H7 (cell line): ENCODE results near the gene MAFB. TPM values are rescaled to one million over a fixed set of nuclear protein-coding genes. Genes with fewer than 3 reads are reported as not detected.

Experiments used
- DNase-seq: peaks from one replicate; pipeline ENCODE4 v3.0.0; 2012
- H3K27me3 ChIP-seq: 2 replicates; pipeline ENCODE4 v1.6.0; 2011; ENCODE audit warnings: mild to moderate bottlenecking, low read length; ENCODE audit not compliant: control insufficient read depth, insufficient read depth
- H3K36me3 ChIP-seq: replicated peaks from 2 replicates; pipeline ENCODE4 v1.5.1; 2011; ENCODE audit warnings: low read length; ENCODE audit not compliant: control insufficient read depth, insufficient read depth
- H3K4me3 ChIP-seq: 2 replicates; pipeline ENCODE4 v1.5.1; 2011; ENCODE audit warnings: low read depth, mild to moderate bottlenecking, control low read depth, low read length, moderate library complexity; ENCODE audit not compliant: insufficient read depth
- total RNA-seq: library from RNA; depleted of rRNA; stranded (reverse); fragments of >200 nt; shearing (Covaris generic); gene quantifications from 2 replicates; pipeline ENCODE4 v1.2.3, GENCODE V29; 2014

Gene MAFB
- total RNA-seq, 1 experiment from 2014 or later: 2.4 TPM

DNA sequence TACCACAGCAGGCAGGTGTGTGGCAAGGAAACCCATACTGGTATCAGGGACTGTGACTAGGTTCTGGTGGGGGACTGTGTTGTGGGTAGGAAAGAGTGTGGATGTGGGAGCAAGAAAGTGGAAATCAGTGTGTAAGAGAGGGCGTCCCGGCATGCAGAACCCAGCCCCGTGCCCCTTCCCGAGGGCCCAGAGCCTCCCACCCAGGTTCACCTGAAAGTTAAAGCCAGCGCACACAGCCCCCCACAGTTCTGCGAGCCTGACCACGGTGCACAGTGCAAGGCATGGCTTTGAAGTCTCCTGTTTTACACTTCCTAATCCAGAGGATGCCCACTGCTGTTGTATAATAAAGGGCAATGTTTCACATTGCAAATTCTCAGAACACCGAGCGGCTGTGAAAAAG is 22.7 kb downstream of the MAFB start:
- no peak overlapping the region for H3K4me3 ChIP-seq
- H3K36me3 ChIP-seq: no peaks in the 10 kb centered on the region
- no peak for DNase-seq
- no peaks in the 10 kb centered on the region; the same call in 1 of the 2 replicates for H3K27me3 ChIP-seq

DNA sequence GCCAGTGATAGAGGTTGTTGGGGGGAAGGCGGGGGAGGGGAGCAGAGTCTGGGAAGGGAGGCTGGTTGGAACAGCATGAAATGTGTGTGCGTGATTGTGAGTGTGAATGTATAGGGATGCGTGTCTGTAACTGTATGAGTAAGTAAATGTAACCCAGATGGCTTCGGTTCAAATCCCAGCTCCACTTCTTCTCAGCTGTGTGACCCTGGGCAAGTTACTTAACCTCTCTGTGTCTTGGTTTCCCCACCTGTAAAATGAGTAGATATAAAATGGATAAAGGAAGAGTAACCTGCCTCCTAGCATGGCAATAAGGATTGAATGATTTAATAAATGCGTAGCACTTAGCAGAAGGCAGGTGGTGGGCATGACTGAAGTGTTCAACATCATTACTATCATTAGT is 24.1 kb downstream of the MAFB start:
- Histone ChIP-seq H3K27me3 (no peaks in the 10 kb centered on the region; the same call in 1 of the 2 replicates), H3K4me3 (no peak overlapping the region)
- no peak for DNase-seq

DNA sequence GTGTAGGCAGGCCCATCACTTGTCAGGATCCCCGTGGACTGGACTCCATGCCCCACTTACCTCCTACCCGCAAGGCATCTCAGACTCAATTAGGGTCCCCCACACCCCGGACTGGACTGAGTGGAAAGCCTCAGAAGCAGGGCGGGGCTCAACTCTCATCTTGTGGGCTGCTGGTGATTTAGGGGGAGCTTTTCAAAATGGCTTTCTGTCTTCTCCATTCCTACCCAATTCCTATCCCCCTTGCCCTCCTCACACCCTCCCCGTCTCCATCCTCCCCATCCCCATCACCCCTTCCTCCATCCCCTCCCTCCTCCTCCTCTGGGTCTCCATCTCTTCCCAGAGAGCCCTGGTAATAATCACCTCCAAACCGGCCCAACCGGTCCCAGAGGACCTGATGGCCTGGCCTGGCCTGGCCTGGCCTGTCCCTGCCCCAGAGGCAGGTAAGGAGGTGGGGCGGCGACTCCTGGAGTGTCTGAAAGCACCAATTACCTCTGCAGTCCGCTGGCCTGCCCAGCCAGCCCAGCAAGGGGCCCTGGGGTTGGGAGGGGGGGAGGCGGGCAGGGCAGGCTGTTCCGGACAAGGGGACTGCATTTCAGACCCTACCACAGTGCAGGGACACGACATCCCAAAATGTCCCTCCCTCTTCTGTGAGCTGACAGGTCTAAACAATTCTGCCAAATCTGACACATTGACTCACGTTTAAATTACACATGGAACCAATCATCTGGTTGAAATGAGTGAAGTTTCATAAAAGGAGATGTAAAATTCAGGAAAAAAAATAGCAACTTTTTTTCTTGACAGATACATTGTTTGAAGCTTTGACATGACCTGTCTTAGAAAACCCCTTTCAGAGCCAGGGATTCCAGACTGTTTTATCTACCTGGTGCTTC is 24.8 kb downstream of the MAFB start:
- Histone ChIP-seq H3K36me3 (no peaks in the 10 kb centered on the region), H3K4me3 (no peak overlapping the region), H3K27me3 (no peaks in the 10 kb centered on the region; the same call in 1 of the 2 replicates)
- DNase-seq: peak; percentile 83

More for the DNA sequence above, 24.1 kb downstream of the MAFB start:
- H3K36me3 ChIP-seq: no peaks in the 10 kb centered on the region

DNA sequence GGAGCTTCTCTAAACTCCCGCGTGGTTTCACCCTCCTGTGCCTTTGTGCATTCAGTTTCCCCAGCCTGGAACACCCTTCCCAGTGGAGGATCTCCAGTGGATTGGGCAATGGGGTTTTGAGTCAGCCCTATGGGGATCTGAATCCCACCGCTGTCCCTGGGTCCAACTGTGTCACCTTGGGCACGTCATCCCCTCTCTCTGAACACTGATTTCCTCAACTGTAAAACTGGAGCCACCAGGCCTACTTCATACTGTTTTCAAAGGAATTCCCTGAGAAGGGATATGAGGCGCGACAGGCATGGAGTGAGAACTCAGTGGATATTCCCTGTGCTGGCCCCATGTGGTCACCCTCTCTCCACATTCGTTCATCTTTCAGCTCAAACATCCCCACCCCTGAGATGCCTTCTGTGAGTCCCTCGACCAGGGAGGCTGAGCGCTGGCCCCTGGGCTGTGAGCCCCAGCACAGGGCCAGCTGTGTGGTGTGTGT is 25.7 kb downstream of the MAFB start:
- DNase-seq: no peak
- H3K4me3 ChIP-seq: no peak overlapping the region
- H3K27me3 ChIP-seq: no peaks in the 10 kb centered on the region; the same call in 1 of the 2 replicates
- no peaks in the 10 kb centered on the region for H3K36me3 ChIP-seq

DNA sequence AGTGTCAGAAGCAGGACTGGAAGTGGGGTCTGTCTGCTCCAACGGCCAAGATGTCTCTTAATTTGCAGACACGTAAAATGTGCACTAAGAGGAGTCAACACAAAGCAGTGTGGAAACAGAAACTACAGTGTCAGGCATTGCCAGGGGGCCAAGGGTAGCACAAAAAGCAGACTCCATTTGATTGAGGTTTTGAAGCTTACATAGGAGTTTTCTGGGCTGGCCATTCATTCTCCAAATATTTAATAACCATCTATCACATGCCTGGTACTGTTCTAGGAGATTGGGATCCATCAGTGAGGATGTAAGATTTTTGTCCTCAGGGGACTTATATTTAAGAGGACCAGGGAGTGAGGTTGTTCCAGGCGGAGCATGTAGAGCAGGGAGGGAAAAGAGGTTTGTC is 29.5 kb downstream of the MAFB start:
- no peak overlapping the region for H3K4me3 ChIP-seq
- no peak for DNase-seq
- no peaks in the 10 kb centered on the region for H3K27me3 ChIP-seq
- H3K36me3 ChIP-seq: no peaks in the 10 kb centered on the region

DNA sequence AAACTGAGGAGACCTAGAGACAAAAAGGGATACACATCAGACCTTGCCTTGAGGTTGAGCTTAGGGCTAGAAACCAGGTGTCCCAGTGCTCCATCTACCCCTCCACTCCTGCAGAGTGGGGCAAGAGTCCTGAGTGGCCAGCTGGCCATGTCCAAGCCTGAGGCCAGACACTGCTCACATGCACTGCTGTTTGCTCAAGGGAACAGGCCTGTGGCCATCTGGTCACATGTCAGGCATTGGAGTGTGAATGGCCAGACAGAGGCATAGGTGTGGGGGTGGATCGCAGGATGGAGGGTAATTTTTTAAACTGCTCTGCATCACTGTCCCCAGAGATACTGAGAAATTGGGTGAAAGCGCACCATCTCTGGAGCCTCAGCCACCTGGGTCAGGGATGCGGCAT is 30.5 kb downstream of the MAFB start:
- Histone ChIP-seq H3K27me3 (no peaks in the 10 kb centered on the region), H3K36me3 (no peaks in the 10 kb centered on the region), H3K4me3 (no peak overlapping the region)
- no peak for DNase-seq

DNA sequence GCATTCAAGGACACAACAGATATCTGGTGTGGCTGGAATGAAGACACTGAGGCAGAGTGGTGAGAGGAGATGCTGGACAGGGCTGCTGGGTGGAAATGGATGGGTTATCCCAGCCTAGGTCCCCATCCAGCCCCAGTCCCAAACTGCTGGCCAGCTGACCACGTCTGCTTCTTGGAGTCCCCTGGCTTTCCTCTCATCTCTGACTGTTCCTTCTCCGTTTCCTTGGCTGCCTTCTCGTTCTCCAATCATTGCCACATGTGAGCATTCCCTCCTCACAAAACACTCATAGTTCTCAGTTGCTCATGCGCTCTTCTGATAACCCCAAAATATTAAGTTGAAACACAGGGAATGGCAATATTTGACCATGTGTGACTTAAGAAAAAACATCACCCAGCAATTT is 31.5 kb downstream of the MAFB start:
- Histone ChIP-seq H3K36me3 (no peaks in the 10 kb centered on the region), H3K4me3 (no peak overlapping the region), H3K27me3 (no peaks in the 10 kb centered on the region)
- no peak for DNase-seq

DNA sequence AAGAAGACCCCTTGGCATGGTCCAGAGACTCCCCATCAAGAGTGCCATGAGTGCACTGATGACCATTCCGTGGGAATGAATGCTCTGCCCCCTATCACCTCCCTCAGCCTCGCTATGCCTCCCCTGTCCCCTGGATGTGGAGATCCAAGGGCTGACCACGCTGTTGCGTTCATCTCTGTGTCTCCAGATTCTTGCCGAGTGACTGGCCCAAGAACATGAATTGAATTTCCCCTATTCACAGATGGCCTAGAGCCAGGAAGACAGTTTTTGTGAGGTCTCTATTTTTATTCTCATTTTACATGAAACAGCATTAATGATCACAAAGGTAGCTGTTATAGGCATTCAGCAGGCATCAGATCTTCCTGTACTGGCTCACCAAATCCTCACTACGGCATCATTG is 33.6 kb downstream of the MAFB start:
- no peak for DNase-seq
- no peak overlapping the region for H3K4me3 ChIP-seq
- no peaks in the 10 kb centered on the region for H3K27me3 ChIP-seq
- no peaks in the 10 kb centered on the region for H3K36me3 ChIP-seq

DNA sequence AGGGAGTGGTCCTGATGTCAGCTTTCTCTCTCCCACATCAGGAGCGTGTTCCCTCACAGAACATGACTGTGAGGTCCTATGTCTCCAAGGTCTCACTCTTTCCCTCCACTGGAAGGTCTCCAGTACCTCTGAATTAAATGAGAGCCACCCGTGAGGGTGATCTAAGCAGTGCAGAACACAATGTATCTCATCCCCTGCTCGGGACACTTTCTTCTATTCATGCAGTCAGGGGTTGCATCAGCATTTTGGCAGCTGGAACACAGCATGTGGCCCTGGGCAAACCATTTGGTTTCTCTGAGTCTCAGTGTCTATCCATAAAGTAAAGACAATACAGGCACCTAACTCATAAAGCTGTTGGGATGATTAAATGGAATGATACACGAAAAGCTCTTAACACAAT is 34.2 kb downstream of the MAFB start:
- Histone ChIP-seq H3K4me3 (no peak overlapping the region), H3K27me3 (no peaks in the 10 kb centered on the region), H3K36me3 (no peaks in the 10 kb centered on the region)
- no peak for DNase-seq

DNA sequence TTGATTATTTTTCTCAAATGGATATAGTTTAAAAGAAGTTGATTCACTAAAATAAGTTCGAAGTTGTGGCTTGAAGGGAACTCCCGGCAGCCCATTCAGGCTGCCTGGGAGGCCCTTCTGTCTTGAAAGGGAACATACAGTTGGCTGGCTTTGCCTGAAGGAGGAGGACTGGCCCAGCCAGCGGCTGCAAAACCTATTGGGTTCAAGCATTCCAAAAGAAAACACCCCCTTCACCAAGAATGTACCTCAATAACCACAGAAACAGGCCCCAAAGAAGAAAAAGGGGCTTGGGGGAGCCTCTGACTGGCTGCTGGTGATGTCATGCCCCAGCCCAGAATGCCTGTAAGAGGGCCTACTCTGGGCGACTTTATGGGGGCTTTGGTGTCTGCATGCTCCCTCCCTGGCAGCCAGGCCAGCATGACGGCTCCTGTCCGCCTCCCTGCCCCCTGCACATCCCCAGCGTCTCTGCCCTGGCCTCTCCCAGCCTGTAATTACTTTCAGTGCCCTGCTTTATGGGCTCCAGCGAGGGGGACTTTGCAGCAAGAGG is 36.5 kb downstream of the MAFB start:
- H3K4me3 ChIP-seq: no peak overlapping the region
- H3K27me3 ChIP-seq: no peaks in the 10 kb centered on the region
- no peaks in the 10 kb centered on the region for H3K36me3 ChIP-seq
- no peak for DNase-seq

DNA sequence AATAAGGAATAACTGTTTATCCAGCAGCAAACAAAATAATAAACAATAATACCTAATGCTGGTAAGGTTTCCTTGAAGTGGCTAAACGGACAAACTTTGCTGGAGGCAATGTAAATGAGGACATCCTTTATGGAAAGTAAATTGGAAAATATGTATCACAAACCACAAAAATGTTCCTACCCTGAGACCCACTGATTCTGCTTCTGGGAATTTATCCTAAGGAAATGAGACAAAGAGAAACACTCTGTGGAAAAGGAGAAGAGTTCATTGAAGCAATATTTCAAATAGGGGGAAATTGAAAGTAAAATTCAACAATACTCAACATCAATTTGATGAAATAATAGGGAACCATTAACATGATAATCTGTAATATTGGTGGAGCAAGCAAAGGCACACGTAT is 37.9 kb downstream of the MAFB start:
- no peak overlapping the region for H3K4me3 ChIP-seq
- DNase-seq: no peak
- no peaks in the 10 kb centered on the region; the same call in 1 of the 2 replicates for H3K27me3 ChIP-seq
- no peaks in the 10 kb centered on the region for H3K36me3 ChIP-seq

DNA sequence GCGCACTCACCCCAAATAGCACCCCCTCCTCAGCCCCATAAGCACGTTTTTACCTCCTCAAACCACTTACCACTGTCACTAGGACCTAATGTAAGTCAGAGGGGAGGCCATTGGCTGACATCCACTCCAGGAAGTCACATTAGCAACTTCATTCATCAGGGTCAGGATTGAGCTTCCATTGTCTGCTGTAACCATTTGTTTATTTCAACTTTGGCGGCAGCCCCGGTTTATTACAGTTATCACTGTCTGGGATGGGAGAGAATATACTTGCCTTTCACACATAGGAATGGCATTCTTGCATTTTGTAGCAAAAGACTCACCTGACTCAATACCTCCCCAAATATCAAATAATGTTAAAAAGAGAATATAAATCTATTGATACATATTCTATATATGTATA is 38.3 kb downstream of the MAFB start:
- Histone ChIP-seq H3K4me3 (no peak overlapping the region), H3K27me3 (no peaks in the 10 kb centered on the region; the same call in 1 of the 2 replicates), H3K36me3 (no peaks in the 10 kb centered on the region)
- no peak for DNase-seq

DNA sequence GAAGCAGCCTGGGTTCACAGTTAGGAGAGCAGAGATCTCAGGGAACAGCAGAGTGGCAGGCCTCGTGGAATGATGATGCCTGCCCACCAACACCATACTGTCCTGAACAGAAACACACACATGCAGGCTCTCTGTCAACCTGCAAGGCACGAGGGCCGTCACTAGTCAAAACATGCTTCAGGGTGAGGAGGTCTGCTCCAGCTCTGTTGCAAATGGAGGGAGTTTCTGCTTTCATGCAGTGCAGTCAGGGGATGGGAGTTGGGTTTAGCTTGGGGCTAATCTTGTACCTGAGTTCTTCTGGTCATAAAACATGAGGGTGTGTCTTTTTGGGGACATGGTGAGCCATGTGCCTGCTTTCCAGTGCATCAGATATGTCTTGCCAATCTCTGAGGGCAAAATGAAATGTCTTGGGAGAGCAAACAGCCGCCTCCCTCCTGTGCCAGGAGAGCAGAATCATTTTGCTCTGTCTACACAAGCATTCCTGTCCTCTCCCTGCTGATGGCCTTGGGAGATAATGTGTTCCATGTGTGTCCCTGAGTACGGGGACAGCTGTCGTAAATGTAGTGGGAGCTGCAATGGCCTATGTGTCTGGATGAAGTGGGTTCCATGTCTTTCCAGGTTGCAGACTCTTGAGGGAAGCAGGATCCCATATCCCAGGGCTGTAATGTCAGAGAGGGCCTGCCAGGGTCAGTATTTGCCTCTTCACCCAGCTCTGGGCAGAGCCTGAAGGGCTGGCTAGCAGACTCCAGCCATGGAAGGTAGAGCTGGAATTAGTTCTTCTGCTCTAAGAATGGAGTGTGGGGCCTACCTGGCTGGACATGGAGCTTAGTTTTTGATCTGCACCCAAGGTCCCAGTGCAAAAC is 40.6 kb downstream of the MAFB start:
- DNase-seq: no peak
- Histone ChIP-seq H3K36me3 (no peaks in the 10 kb centered on the region), H3K27me3 (no peaks in the 10 kb centered on the region; the same call in 1 of the 2 replicates), H3K4me3 (no peak overlapping the region)

DNA sequence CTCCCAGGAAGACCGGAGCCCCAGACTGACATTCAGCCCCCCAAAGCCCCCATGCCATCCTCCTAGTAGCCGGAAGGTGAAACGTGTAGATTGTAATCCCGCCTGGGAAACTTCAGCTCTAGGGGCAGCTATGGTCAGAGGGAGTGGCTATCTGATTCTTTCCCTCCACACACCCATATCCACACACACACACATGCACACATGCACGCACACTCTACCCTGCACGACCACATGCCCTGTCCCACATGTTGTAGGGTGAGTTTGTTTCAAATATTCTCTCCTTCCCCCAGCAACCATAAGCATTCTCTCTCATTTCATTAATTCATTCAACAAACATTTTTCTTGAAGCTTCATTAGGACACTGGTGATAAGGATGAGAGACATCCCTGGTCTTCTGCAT is 42.2 kb downstream of the MAFB start:
- no peak for DNase-seq
- no peaks in the 10 kb centered on the region; the same call in 1 of the 2 replicates for H3K27me3 ChIP-seq

More for the DNA sequence above, 42.2 kb downstream of the MAFB start:
- Histone ChIP-seq H3K4me3 (no peak overlapping the region), H3K36me3 (no peaks in the 10 kb centered on the region)
